Loucy (cell line): ENCODE results near the gene NOP16.

Experiments used
- EZH2phosphoT487 ChIP-seq: fragments of 200-600 bp; IDR thresholded peaks from 2 replicates; pipeline ENCODE4 v1.6.1; 2018; ENCODE audit warnings: antibody characterized with exemption, mild to moderate bottlenecking, moderate library complexity, borderline replicate concordance
- TF ChIP-seq, protein P1 (sequence below): fragments of 200-600 bp; sonication (generic); conservative IDR thresholded peaks from 2 replicates; pipeline ENCODE4 v1.5.1; 2014; ENCODE audit warnings: mild to moderate bottlenecking, antibody characterized with exemption, low read length

DNA sequence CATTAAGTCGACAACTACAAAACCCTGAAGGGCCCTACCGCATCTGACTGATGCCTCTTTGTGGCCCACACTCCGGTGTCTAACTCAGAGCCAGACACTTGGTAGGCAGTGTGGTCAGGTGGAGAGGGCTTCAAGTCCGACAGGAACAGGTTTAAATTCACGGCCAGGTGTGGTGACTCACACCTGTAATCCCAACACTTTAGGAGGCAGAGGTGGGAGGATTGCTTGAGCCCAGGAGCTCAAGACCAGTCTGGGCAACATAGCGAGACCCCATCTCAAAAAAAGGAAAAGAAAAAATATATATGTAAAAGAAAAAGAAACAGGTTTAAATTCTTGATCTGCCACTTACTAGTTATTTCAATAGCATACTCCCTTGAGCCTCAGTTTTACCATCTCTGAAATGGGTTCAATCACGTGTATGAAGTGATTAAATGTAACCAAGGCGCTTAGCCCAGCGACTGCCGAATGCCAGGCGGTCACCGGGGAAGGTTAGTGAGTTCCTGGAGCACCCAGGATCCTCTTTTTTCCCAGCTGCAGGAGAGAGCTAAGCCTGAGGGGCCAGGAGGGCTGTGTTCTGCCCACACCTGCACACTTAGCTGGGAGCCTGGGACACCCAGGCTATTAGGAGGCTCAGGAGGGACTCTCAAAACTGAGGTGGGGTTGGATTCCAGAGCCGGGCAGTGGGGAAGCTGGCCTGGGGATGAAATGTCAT lies 27.0 kb upstream of the NOP16 start:
- TF ChIP-seq, protein P1, sequence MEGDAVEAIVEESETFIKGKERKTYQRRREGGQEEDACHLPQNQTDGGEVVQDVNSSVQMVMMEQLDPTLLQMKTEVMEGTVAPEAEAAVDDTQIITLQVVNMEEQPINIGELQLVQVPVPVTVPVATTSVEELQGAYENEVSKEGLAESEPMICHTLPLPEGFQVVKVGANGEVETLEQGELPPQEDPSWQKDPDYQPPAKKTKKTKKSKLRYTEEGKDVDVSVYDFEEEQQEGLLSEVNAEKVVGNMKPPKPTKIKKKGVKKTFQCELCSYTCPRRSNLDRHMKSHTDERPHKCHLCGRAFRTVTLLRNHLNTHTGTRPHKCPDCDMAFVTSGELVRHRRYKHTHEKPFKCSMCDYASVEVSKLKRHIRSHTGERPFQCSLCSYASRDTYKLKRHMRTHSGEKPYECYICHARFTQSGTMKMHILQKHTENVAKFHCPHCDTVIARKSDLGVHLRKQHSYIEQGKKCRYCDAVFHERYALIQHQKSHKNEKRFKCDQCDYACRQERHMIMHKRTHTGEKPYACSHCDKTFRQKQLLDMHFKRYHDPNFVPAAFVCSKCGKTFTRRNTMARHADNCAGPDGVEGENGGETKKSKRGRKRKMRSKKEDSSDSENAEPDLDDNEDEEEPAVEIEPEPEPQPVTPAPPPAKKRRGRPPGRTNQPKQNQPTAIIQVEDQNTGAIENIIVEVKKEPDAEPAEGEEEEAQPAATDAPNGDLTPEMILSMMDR: no peak
- no peak for TF ChIP-seq EZH2phosphoT487
